NCI-H1417 (cell line): ENCODE data around the gene SPTLC2.
A peak's percentile ranks its signal among the peaks of the same experiment; 100 is the strongest.
"Not testable (repeated sequence)": the region's sequence is repeated elsewhere in the genome, so short reads cannot be mapped to it uniquely, and the experiment has no call there.

Experiments
- DNase-seq, 3 experiments: peaks; one replicate each; lab custom pipeline; 2025; lab: John Stamatoyannopoulos, UW

The SPTLC2 gene, protein sequence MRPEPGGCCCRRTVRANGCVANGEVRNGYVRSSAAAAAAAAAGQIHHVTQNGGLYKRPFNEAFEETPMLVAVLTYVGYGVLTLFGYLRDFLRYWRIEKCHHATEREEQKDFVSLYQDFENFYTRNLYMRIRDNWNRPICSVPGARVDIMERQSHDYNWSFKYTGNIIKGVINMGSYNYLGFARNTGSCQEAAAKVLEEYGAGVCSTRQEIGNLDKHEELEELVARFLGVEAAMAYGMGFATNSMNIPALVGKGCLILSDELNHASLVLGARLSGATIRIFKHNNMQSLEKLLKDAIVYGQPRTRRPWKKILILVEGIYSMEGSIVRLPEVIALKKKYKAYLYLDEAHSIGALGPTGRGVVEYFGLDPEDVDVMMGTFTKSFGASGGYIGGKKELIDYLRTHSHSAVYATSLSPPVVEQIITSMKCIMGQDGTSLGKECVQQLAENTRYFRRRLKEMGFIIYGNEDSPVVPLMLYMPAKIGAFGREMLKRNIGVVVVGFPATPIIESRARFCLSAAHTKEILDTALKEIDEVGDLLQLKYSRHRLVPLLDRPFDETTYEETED

DNA sequence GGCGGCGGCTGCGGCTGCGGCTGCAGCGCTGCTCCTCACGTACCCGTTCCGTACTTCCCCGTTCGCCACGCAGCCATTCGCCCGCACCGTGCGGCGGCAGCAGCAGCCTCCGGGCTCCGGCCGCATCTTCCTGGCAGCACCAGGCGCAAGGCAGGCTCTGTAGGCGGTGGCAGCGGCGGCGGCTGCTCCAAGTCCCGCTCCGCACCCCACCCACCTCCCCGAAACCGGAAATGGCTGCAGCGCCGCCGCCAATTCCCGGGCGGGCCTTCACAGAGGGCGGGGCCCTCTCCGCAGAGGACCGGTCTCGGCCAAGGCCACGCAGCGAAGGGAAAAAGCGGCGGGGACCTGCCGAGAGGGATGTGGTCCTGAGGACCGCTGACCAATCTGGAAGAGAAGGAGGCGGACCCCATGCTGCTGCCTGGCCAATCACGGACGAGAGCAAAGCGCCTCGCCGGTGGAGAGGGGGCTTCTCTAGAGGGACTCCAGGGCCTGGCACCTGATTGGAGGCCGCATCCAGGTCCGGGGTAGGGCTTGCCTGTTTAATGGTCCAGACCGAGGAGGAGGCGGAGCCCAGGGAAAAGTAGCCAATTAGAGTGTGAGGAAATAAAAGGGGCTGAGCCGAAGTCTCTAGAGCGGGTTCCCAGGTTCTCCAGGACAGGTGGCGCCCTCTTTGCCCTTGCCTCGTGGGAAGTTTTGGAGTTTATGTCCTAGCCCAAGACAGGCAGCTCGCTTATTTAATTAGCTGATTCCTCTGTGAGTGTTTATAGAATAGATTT is at the start of gene SPTLC2:
TSS of gene SPTLC2 (minus strand) at position 184 of the 776 bp plus-strand sequence. CDS start at position 126, 58 bp downstream.
- peak; percentile 99 to 100 (median 100) for DNase-seq

DNA sequence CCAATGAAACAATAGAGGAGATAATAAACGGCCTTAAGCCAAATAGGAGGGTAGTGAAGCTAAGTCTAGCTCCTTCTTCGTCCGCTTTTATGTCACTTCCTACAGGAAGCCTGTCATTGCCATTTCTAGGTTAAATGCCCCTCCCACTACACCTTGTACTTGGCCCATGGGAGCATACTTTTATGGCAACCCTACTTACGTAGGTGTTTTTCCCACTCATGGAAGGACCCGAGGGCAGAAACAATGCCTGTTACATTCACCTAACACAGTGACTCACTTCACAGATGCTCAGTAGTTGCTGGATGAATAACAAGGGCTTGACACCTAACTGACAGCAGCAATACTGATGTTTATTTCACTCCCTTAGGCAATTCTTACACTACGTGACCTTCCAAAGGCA is 46.9 kb upstream of the SPTLC2 start:
- no peak for DNase-seq

DNA sequence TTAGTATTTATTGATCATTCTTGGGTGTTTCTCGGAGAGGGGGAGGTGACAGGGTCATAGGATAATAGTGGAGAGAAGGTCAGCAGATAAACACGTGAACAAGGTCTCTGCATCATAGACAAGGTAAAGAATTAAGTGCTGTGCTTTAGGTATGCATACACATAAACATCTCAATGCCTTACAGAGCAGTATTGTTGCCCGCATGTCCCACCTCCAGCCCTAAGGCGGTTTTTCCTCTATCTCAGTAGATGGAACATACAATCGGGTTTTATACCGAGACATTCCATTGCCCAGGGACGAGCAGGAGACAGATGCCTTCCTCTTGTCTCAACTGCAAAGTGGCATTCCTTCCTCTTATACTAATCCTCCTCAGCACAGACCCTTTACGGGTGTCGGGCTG is 45.1 kb upstream of the SPTLC2 start:
- not testable (repeated sequence) for DNase-seq

- peak; percentile 87 to 99 (median 97) for DNase-seq
Measured at GRCh38 chr14:77660754-77661153, 44.3 kb upstream of the SPTLC2 start.

GRCh38 chr14:77659831-77660230 is 43.4 kb upstream of the SPTLC2 start:
- peak in 1 of 3 experiments; percentile 21 for DNase-seq

DNA sequence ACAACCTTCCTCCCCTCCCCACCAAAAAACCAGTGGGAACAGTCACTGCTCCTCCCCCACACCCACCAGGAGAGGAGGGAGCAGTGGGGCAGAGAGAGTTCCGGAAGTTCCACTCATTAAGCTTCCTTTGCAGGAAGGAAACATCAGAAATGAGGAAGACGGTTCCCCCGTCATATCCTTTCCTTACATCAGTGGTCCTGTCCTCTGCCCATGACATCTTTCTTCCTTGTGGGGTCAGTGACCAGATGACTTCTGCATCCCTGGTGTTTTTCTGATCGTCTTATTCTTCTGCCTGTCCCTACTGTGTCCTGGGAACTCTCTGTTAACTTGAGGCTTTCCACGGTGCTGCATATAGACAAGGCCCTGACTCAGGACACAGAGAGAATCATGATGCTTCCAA is 40.8 kb upstream of the SPTLC2 start:
- no peak for DNase-seq

DNA sequence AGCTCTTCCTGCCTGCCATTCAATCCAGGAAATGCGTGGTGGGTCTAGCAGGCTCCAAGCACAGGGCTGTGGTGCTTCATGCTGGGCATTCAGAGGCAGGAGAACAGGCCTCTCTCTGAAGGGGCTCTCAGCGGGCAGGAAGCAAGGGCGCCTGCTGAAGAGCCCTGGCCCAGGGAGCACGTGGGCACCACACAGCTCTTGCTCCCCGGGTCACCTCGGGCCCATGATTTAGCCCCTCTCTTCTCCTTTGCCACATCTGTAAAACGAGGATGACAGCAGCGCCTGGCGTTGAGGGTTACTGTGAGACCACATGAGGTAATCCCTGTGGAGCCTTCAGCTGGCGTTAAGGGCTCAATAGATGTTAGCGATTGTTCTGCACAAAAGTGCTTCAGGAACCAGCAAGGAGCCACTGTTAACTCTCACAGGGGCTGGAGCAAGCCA is 37.6 kb upstream of the SPTLC2 start:
- peak; percentile 71 to 96 (median 88) for DNase-seq

- DNase-seq: no peak
Measured at GRCh38 chr14:77649326-77649725, 32.9 kb upstream of the SPTLC2 start.

- no peak for DNase-seq
Measured at GRCh38 chr14:77648520-77649200, 32.2 kb upstream of the SPTLC2 start.

GRCh38 chr14:77647853-77648252 is 31.4 kb upstream of the SPTLC2 start:
- DNase-seq: no peak

DNA sequence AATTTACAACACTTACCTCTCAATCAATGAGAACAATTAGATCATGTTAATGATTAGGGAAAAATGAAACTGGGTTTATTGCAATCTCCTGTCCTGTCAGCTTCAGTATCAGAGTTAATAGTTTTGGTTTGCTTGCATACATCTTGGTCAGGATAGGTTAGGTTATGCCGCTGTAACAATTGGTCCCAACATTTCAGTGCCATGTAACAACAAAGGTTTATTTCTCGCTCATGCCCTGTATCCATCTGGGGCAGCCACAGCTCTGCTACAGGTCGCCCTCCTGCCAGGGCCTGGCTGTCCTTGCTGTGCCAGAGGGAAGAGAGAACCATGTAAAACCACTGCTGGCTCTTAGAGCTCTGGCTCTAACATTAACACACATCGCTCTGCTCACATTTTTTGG is 30.5 kb upstream of the SPTLC2 start:
- DNase-seq: no peak

- DNase-seq: no peak
Measured at GRCh38 chr14:77645520-77646230, 29.2 kb upstream of the SPTLC2 start.

DNA sequence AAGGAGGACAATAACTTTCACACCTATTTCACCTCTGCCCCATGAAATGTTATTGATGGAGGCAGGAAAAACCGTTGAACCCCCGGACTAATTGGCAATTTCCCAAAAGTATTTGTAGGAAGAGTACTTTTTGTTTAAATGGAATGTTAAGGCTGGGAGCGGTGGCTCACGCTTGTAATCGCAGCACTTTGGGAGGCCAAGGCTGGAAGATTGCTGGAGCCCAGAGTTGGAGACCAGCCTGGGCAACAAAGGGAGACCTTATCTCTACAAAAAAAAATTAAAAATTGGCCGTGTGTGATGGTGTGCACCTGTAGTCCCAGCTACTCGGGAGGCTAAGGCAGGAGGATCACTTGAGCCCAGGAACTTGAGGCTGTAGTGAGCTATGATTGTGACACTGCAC is 26.0 kb upstream of the SPTLC2 start:
- DNase-seq: no peak

GRCh38 chr14:77641534-77642341 is 25.3 kb upstream of the SPTLC2 start:
- no peak for DNase-seq

DNA sequence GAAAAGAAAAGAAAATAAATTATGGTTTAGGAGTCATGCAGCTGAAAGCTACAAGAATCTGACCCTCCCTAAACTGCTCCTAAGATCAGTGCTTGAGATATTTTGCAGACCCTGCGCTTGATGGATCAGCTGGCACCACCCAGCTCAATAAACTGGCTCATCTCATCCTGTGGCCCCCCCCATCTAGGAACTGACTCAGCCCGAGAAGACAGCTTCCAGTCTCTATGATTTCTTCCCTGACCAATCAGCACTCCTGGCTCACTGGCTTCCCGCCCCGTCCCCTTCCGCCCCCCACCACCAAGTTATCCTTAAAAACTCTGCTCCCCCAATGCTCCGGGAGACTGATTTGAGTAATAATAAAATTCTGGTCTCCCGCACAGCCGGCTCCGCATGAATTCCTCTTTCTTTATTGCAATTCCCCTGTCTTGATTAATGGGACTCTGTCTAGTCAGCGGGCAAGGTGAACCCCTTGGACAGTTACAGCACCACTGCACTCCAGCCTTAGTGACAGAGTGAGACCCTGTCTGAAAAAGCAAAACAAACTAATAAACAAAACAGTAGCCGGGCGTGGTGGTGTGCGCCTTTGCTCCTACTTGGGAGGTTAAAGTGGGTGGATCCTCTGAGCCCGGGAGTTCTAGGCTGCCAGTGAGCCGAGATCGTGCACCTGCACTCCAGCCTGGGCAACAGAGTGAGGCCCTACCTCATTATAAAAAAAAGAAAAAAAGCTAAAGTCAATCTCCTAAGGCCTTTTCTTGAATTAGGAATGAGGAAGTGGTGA is 24.5 kb upstream of the SPTLC2 start:
- no peak for DNase-seq

DNA sequence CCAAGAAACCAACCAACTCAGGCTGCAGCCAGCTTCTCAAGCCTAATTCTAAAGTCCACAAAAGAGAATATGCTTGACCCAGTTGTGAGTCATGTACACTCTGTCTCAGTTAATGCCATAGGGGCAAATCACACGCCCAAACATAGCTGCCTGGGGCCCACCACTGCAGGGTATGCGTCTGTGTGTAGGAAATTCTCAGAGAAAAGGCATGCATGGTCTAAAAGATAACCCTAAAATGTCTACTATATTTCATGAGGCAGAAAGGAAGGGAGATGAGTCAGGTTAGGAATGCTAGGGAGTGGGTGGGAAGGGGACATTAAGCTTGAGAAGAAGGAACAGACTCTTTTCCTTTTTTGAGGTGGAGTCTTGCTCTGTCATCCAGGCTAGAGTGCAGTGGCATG is 22.3 kb upstream of the SPTLC2 start:
- DNase-seq: no peak

GRCh38 chr14:77635869-77636268 is 19.4 kb upstream of the SPTLC2 start:
- peak in 1 of 3 experiments; percentile 19 for DNase-seq

DNA sequence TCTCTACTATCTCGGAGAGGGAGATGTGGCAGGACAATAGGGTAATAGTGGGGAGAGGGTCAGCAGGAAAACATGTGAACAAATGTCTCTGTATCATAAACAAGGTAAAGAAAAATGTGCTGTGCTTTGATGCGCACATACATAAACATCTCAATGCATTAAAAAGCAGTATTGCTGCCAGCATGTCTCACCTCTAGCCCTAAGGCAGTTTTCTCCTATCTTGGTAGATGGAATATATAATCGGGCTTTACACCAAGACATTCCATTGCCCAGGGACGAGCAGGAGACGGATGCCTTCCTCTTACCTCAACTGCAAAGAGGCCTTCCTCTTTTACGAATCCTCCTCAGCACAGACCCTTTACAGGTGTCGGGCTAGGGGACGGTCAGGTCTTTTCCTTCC is 19.0 kb upstream of the SPTLC2 start:
- DNase-seq: not testable (repeated sequence)

GRCh38 chr14:77630111-77630510 is 13.7 kb upstream of the SPTLC2 start:
- DNase-seq: no peak

- no peak for DNase-seq
Measured at GRCh38 chr14:77625360-77625759, 8.9 kb upstream of the SPTLC2 start.
